Muscle of back (tissue), 11 donors: Measurements from ENCODE around the gene ARMH3. TPM values are rescaled to one million over a fixed set of nuclear protein-coding genes. Genes with fewer than 3 reads are reported as not detected.

Experiments
- DNase-seq, 3 donors: peaks; one replicate each; pipeline versions ENCODE4 v3.0.0 to v3.0.0-alpha.2; 2013
- polyA plus RNA-seq, 10 donors: library from polyadenylated mRNA; unstranded; fragments of 120-200 nt; gene quantifications; one replicate each; pipeline ENCODE4 v1.2.1, GENCODE V29; 2013; ENCODE audit not compliant: insufficient read length in 10 of 10

Gene ARMH3
- polyA plus RNA-seq, 10 donors: 11.2 to 19.1 (median 13.3) TPM

DNA sequence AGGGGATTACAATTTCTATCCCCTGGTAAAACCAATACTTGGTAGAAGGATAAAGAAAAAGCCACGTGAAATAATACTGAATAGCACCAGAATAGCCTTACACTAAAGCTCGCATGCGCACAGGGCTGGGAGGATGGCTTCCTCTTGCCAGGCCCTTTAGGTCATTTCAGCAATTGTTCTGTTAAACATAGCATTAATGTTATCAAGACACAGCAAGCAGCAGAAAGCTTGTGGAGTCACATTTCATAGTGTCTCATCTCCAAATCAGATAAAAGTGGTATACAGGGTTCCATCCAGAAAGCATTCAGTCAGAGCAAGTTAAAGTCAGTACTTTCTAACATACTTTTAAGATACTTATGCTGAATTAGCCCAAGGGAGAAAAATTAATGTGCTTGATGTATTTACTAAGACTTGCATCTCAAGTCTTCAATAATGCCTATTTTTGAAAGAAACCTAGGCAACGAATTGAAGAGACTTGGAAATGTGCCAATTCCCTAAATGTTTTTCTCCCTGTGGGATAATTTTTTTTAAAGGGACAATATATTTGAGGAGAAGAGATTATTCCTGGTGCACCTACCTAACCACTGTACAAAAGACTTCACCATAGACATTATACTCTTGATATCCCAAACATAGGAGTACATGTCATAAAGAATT is 258.4 kb downstream of the ARMH3 start:
- DNase-seq: no peak

Other genes starting within 250 kb of the ARMH3 start
- 100 to 1,000 TPM in 4 of 10 donors, 10 to 100 TPM in 6; 59.9 to 151 (median 84.0) TPM for gene OGA, start 237.7 kb downstream of the ARMH3 start, polyA plus RNA-seq
- 1 to 10 TPM; 2.4 to 8.0 (median 3.1) TPM for gene KCNIP2, start 212.4 kb downstream of the ARMH3 start, polyA plus RNA-seq
- 10 to 100 TPM in 2 of 10 donors, 1 to 10 TPM in 8; 6.4 to 10.8 (median 8.5) TPM for gene HPS6, start 9.2 kb upstream of the ARMH3 start, polyA plus RNA-seq
- 10 to 100 TPM; 63.9 to 86.7 (median 69.8) TPM for gene LDB1, start 64.2 kb upstream of the ARMH3 start, polyA plus RNA-seq
- 10 to 100 TPM; 23.8 to 37.4 (median 30.8) TPM for gene PPRC1, start 76.9 kb upstream of the ARMH3 start, polyA plus RNA-seq
- 10 to 100 TPM; 55.7 to 82.8 (median 66.3) TPM for gene NOLC1, start 96.2 kb upstream of the ARMH3 start, polyA plus RNA-seq
- under 1 TPM; 0.25 to 0.80 (median 0.33) TPM for gene ELOVL3, start 170.1 kb upstream of the ARMH3 start, polyA plus RNA-seq
- 10 to 100 TPM in 9 of 10 donors, 1 to 10 TPM in 1; 9.9 to 16.9 (median 12.9) TPM for gene PITX3, start 185.3 kb upstream of the ARMH3 start, polyA plus RNA-seq
- gene GBF1, start 189.4 kb upstream of the ARMH3 start, polyA plus RNA-seq: 10 to 100 TPM; 41.2 to 56.6 (median 51.1) TPM